Measurements from ENCODE around the gene ACSF2.
"Not testable (repeated sequence)": the region's sequence is repeated elsewhere in the genome, so short reads cannot be mapped to it uniquely, and the experiment has no call there.

The ACSF2 gene

DNA sequence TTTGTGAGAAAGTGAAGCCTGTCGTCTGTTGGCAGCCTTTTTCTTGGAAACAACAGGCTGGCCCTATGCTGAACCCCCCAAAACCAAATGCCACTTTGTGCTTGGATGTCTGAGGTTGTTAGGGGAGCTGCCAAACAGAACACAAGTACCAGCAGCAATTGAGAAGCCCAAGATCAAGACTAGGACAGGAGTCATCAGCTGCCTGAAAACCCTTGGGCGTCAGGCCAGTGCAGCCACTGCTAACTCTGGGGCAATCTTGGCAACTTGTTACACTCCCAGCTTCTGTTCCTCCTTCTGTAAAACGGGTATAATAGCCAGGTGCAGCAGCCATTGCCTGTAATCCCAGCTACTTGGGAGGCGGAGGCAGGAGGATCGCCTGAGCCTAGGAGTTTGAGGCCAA, 19.4 kb upstream of the ACSF2 start:
- no peaks in the 10 kb centered on the region for H3K9me3 ChIP-seq (ENCODE audit: low read depth, low read length)
- H3K4me3 ChIP-seq: no peak overlapping the region
- no peak overlapping the region for H3K27ac ChIP-seq
- TF ChIP-seq EZH2 (IDR thresholded peaks at IDR 0.05) (no peak), POLR2AphosphoS5 (IDR thresholded peaks at IDR 0.05; ENCODE audit: borderline replicate concordance, low read depth, low read length) (no peak), FOXP2 (optimal IDR thresholded peaks at IDR 0.05; ENCODE audit: control extremely low read depth, extremely low read length, insufficient read depth) (no peak)
- no peak overlapping the region for H3K9ac ChIP-seq (ENCODE audit: insufficient read length)
- H3K36me3 ChIP-seq (ENCODE audit: insufficient read depth, low read length): no peaks in the 10 kb centered on the region
- no peak for DNase-seq (ENCODE audit: low read depth, low spot score)

GRCh38 chr17:50407921-50408320, 18.1 kb upstream of the ACSF2 start:
- H3K9me3 ChIP-seq (ENCODE audit: low read depth, low read length): no peaks in the 10 kb centered on the region
- H3K9ac ChIP-seq (ENCODE audit: insufficient read length): no peak overlapping the region
- no peak overlapping the region for H3K27ac ChIP-seq
- no peak overlapping the region for H3K4me3 ChIP-seq
- no peaks in the 10 kb centered on the region for H3K36me3 ChIP-seq (ENCODE audit: insufficient read depth, low read length)
- DNase-seq (ENCODE audit: low read depth, low spot score): no peak
- TF ChIP-seq EZH2 (IDR thresholded peaks at IDR 0.05) (no peak), FOXP2 (optimal IDR thresholded peaks at IDR 0.05; ENCODE audit: control extremely low read depth, extremely low read length, insufficient read depth) (no peak), POLR2AphosphoS5 (IDR thresholded peaks at IDR 0.05; ENCODE audit: borderline replicate concordance, low read depth, low read length) (no peak)

- TF ChIP-seq EZH2 (IDR thresholded peaks at IDR 0.05) (no peak), FOXP2 (optimal IDR thresholded peaks at IDR 0.05; ENCODE audit: control extremely low read depth, extremely low read length, insufficient read depth) (no peak), POLR2AphosphoS5 (IDR thresholded peaks at IDR 0.05; ENCODE audit: borderline replicate concordance, low read depth, low read length) (no peak)
- Histone ChIP-seq H3K27ac (no peak overlapping the region), H3K36me3 (ENCODE audit: insufficient read depth, low read length) (no peaks in the 10 kb centered on the region), H3K9ac (ENCODE audit: insufficient read length) (no peak overlapping the region), H3K4me3 (no peak overlapping the region), H3K9me3 (ENCODE audit: low read depth, low read length) (no peaks in the 10 kb centered on the region)
- DNase-seq (ENCODE audit: low read depth, low spot score): no peak
Measured at GRCh38 chr17:50412188-50412732, 13.8 kb upstream of the ACSF2 start.

- DNase-seq (ENCODE audit: low read depth, low spot score): no peak
- no peak overlapping the region for H3K4me3 ChIP-seq
- TF ChIP-seq POLR2AphosphoS5 (IDR thresholded peaks at IDR 0.05; ENCODE audit: borderline replicate concordance, low read depth, low read length) (no peak), FOXP2 (optimal IDR thresholded peaks at IDR 0.05; ENCODE audit: control extremely low read depth, extremely low read length, insufficient read depth) (no peak), EZH2 (IDR thresholded peaks at IDR 0.05) (no peak)
Measured at GRCh38 chr17:50414808-50415207, 11.2 kb upstream of the ACSF2 start.

GRCh38 chr17:50419577-50419976, 6.4 kb upstream of the ACSF2 start:
- H3K4me3 ChIP-seq; H3K27ac ChIP-seq; DNase-seq (ENCODE audit: low read depth, low spot score); H3K9ac ChIP-seq (ENCODE audit: insufficient read length); H3K9me3 ChIP-seq (ENCODE audit: low read depth, low read length); H3K36me3 ChIP-seq (ENCODE audit: insufficient read depth, low read length): not testable (repeated sequence)

More at GRCh38 chr17:50414808-50415207, 11.2 kb upstream of the ACSF2 start:
- Histone ChIP-seq H3K36me3 (ENCODE audit: insufficient read depth, low read length) (no peaks in the 10 kb centered on the region), H3K27ac (no peak overlapping the region), H3K9me3 (ENCODE audit: low read depth, low read length) (no peaks in the 10 kb centered on the region), H3K9ac (ENCODE audit: insufficient read length) (no peak overlapping the region)

DNA sequence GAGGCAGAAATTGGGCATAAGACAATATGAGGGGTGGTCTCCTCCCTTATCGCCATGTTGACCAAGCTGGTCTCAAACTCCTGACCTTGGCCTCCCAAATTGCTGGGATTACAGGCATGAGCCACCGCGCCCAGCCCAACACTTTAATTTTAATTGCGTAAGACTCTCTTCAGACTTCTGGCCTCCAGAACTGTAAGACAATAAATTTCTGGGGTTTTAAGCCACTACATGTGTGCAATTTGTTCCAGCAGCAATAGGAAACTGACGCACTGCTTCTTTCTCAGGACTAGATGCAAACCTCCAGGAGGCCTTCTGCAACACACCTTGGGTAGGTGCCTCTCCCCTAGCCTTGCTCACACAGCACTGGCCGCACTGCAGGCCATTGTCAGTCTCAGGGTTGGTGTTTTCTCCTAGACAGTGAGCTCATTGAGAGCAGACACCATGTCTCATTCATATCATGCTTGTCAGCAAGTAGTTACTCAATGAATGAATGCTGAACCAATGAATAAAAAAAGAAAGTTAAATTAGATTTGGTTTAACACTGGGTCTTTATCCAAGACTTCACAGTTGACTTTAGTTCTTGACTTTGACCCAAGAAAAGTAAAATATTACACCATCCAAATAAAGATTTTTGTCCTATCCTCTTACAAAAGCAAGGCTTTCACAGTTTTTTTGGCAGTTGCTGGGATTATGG, 5.5 kb upstream of the ACSF2 start:
- no peak overlapping the region for H3K27ac ChIP-seq
- no peak overlapping the region for H3K9ac ChIP-seq (ENCODE audit: insufficient read length)
- H3K36me3 ChIP-seq (ENCODE audit: insufficient read depth, low read length): no peaks in the 10 kb centered on the region
- H3K9me3 ChIP-seq (ENCODE audit: low read depth, low read length): no peaks in the 10 kb centered on the region
- no peak for DNase-seq (ENCODE audit: low read depth, low spot score)
- TF ChIP-seq EZH2 (IDR thresholded peaks at IDR 0.05) (no peak), POLR2AphosphoS5 (IDR thresholded peaks at IDR 0.05; ENCODE audit: borderline replicate concordance, low read depth, low read length) (no peak)
- H3K4me3 ChIP-seq: peak overlapping the region; percentile 69

- DNase-seq (ENCODE audit: low read depth, low spot score): peak; percentile 57
- peak overlapping the region; percentile 91 for H3K27ac ChIP-seq
- H3K9me3 ChIP-seq (ENCODE audit: low read depth, low read length): no peaks in the 10 kb centered on the region
- H3K4me3 ChIP-seq: peak overlapping the region; percentile 69
- H3K9ac ChIP-seq (ENCODE audit: insufficient read length): no peak overlapping the region
- H3K36me3 ChIP-seq (ENCODE audit: insufficient read depth, low read length): no peaks in the 10 kb centered on the region
- TF ChIP-seq EZH2 (IDR thresholded peaks at IDR 0.05) (no peak), POLR2AphosphoS5 (IDR thresholded peaks at IDR 0.05; ENCODE audit: borderline replicate concordance, low read depth, low read length) (no peak), FOXP2 (optimal IDR thresholded peaks at IDR 0.05; ENCODE audit: control extremely low read depth, extremely low read length, insufficient read depth) (no peak)
Measured at GRCh38 chr17:50421308-50422051, 4.5 kb upstream of the ACSF2 start.

DNA sequence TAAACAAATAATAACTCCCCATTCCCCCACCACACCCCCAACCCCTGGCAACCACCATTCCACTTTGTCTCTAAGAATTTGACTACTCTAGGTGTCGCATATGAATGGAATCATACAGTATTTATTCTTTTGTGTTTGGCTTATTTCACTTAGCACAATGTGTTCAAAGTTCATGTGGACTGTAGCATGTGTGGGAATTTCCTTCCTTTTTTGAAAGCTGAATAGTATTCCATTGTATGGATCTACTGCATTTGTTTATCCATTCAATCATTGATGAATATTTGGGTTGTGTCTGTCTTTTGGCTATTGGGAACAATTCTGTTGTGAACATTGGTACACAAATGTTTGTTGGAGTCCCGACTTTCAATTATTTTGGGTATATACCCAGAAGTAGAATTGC, 3.3 kb upstream of the ACSF2 start:
- no peaks in the 10 kb centered on the region for H3K36me3 ChIP-seq (ENCODE audit: insufficient read depth, low read length)
- no peak for TF ChIP-seq EZH2 (IDR thresholded peaks at IDR 0.05)
- no peak for TF ChIP-seq POLR2AphosphoS5 (IDR thresholded peaks at IDR 0.05; ENCODE audit: borderline replicate concordance, low read depth, low read length)
- TF ChIP-seq FOXP2 (optimal IDR thresholded peaks at IDR 0.05; ENCODE audit: control extremely low read depth, extremely low read length, insufficient read depth): no peak
- no peak overlapping the region for H3K27ac ChIP-seq
- no peak overlapping the region for H3K9ac ChIP-seq (ENCODE audit: insufficient read length)
- no peaks in the 10 kb centered on the region for H3K9me3 ChIP-seq (ENCODE audit: low read depth, low read length)
- no peak overlapping the region for H3K4me3 ChIP-seq
- no peak for DNase-seq (ENCODE audit: low read depth, low spot score)

All from SK-N-MC (cell line).